Activated T-helper 1 cell treated with anti-CD3 and anti-CD28 coated beads, Interleukin-12 subunit alpha, Interleukin-12 subunit beta, Interleukin-2, Interleukin-4 antibody, amounts not matched to agents 30 ng/mL and 10 ng/mL and 1 ng/mL, durations not matched to agents 14 hours and 24 hours and 36 hours (primary cell): Measurements from ENCODE around the gene PAPOLB. TPM values are rescaled to one million over a fixed set of nuclear protein-coding genes. Genes with fewer than 3 reads are reported as not detected.

Source experiments
- DNase-seq: peaks from one replicate; pipeline ENCODE4 v3.0.0; 2021; ENCODE audit warnings: low spot score
- H3K27ac Mint-ChIP-seq: one replicate; pipeline ENCODE4 v1.8.0; 2021; ENCODE audit warnings: mild to moderate bottlenecking, mixed read lengths
- H3K27me3 Mint-ChIP-seq: one replicate; pipeline ENCODE4 v1.8.0; 2022; ENCODE audit warnings: mild to moderate bottlenecking, moderate library complexity, mixed read lengths; ENCODE audit not compliant: insufficient read depth
- H3K36me3 Mint-ChIP-seq: one replicate; pipeline ENCODE4 v1.8.0; 2021; ENCODE audit warnings: low read depth, mixed read lengths
- H3K4me1 Mint-ChIP-seq: one replicate; pipeline ENCODE4 v1.8.0; 2021; ENCODE audit warnings: low read depth, mixed read lengths
- H3K4me3 Mint-ChIP-seq: one replicate; pipeline ENCODE4 v1.8.0; 2021; ENCODE audit warnings: mild to moderate bottlenecking, moderate library complexity, mixed read lengths
- H3K9me3 Mint-ChIP-seq: one replicate; pipeline ENCODE4 v1.8.0; 2021; ENCODE audit warnings: mixed read lengths
- intact Hi-C: fragments of 100-400 bp; cut with micrococcal nuclease; formaldehyde crosslinking; loops from one replicate; pipeline ENCODE4 v1.15.1; 2024
- total RNA-seq: library from RNA; stranded (reverse); gene quantifications from 2 replicates; pipeline ENCODE4 v1.2.3, GENCODE V29; 2022

The PAPOLB gene
- total RNA-seq, 1 donor from 2014 or later, result not detected

GRCh38 chr7:4808565-4808964, 53.3 kb downstream of the PAPOLB start:
- H3K27me3 Mint-ChIP-seq, result peaks cover 28% of the 10 kb centered on the region
- no peak for DNase-seq
- H3K9me3 Mint-ChIP-seq, result peaks cover 11% of the 10 kb centered on the region
- intact Hi-C loops, result no loop called here
- no peaks in the 10 kb centered on the region for H3K4me1 Mint-ChIP-seq
- no peak overlapping the region for H3K4me3 Mint-ChIP-seq
- H3K27ac Mint-ChIP-seq, result no peak overlapping the region
- H3K36me3 Mint-ChIP-seq, result peaks cover 1% of the 10 kb centered on the region

DNA sequence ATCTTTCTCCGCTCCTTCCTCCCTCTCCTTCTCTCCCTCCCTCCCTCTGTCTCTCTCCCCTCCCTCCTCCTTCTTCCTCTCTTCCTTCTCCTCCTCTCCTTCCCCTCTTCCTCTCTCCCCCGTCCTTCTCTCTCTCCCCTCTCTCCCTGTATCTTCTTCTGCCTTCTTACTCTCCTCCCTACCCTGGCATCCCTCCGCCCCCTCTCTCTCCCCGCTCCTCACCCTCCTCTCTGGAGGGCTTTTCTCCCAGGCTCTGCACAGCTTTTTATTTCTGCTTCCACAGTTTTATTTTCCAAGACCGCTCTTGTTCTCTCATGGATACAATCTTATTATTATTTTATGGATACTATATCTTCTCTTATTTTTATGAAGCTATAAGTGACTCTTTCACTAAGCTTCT, 53.8 kb downstream of the PAPOLB start:
- Mint-ChIP-seq H3K4me1 (no peaks in the 10 kb centered on the region), H3K27ac (no peak overlapping the region), H3K27me3 (peaks cover 24% of the 10 kb centered on the region), H3K36me3 (peaks cover 1% of the 10 kb centered on the region), H3K4me3 (no peak overlapping the region), H3K9me3 (peaks cover 6% of the 10 kb centered on the region)
- DNase-seq, result no peak
- intact Hi-C loops, result no loop called here

Other genes with a start within 250 kb of the PAPOLB start
- 37.7 and 37.9 TPM in 2 replicates for gene FOXK1, start 179.7 kb downstream of the PAPOLB start, total RNA-seq
- 55.9 and 56.8 TPM in 2 replicates for gene AP5Z1, start 86.4 kb downstream of the PAPOLB start, total RNA-seq
- 0.24 and 0.26 TPM in 2 replicates for gene RADIL, start 21.7 kb upstream of the PAPOLB start, total RNA-seq
- gene MMD2, start 97.2 kb upstream of the PAPOLB start, total RNA-seq, result not detected in 2 replicates
- gene RBAK, start 183.8 kb upstream of the PAPOLB start, total RNA-seq, result 12.5 and 13.0 TPM in 2 replicates